Gastrocnemius medialis (tissue), 4 donors: ENCODE data around the gene RBPMS2. TPM values are rescaled to one million over a fixed set of nuclear protein-coding genes. Genes with fewer than 3 reads are reported as not detected.

Experiments
- ATAC-seq, 2 donors: fragments of 150-250 bp; one replicate each; pipeline ENCODE4 v1.9.1; 2016
- DNase-seq, 2 donors: peaks; one replicate each; pipeline ENCODE4 v3.0.0-alpha.2; 2019
- H3K27ac ChIP-seq, 4 donors: fragments of 200-600 bp; sonication (generic); 1 replicate in 1 of 4; 2 replicates in 3 of 4; pipeline ENCODE4 v1.5.1; 2016 to 2018; ENCODE audit warnings: mild to moderate bottlenecking in 2 of 4, moderate library complexity in 1 of 4
- H3K27me3 ChIP-seq, 3 donors: fragments of 200-600 bp; sonication (generic) in 2 of 3; 1 replicate in 1 of 3; 2 replicates in 2 of 3; pipeline versions ENCODE4 v1.5.1 to v1.6.0; 2016 to 2019; ENCODE audit warnings: mild to moderate bottlenecking in 1 of 3, moderate library complexity in 1 of 3
- H3K36me3 ChIP-seq, 2 donors: fragments of 200-600 bp; sonication (generic) in 1 of 2; one replicate each; pipeline ENCODE4 v1.5.1; 2017 to 2018
- H3K4me1 ChIP-seq, 2 donors: fragments of 200-600 bp; sonication (generic) in 1 of 2; one replicate each; pipeline ENCODE4 v1.5.1; 2016 to 2017; ENCODE audit warnings: mild to moderate bottlenecking in 2 of 2
- H3K4me3 ChIP-seq, 4 donors: fragments of 200-600 bp; sonication (generic) in 3 of 4; 1 replicate in 1 of 4; 2 replicates in 3 of 4; pipeline ENCODE4 v1.5.1; 2016 to 2019; ENCODE audit warnings: mild to moderate bottlenecking in 2 of 4
- H3K9me3 ChIP-seq, 3 donors: fragments of 200-600 bp; sonication (generic) in 2 of 3; 1 replicate in 1 of 3; 2 replicates in 2 of 3; pipeline ENCODE4 v1.5.1; 2016 to 2019
- CTCF ChIP-seq, 5 experiments: fragments of 450-650 bp in 3 of 5; fragments of 200-600 bp in 2 of 5; sonication (generic) in 2 of 5; IDR thresholded peaks in 4 of 5; conservative IDR thresholded peaks in 1 of 5; 1 replicate in 4 of 5; 2 replicates in 1 of 5; pipeline ENCODE4 v1.5.1; 2016 to 2019; ENCODE audit warnings: antibody characterized with exemption in 5 of 5, mild to moderate bottlenecking in 3 of 5, moderate library complexity in 3 of 5
- POLR2A ChIP-seq, 2 donors: fragments of 450-650 bp; IDR thresholded peaks; one replicate each; pipeline ENCODE4 v1.6.1; 2017; ENCODE audit warnings: antibody characterized with exemption in 2 of 2, mild to moderate bottlenecking in 2 of 2, moderate library complexity in 2 of 2
- in situ Hi-C, 4 donors: fragments of 200-750 bp; cut with MboI; loops; one replicate each; pipeline versions ENCODE4 v1.15.0 to v1.8.0; 2017; ENCODE audit warnings: low sequenced_read_pairs in 4 of 4
- intact Hi-C: fragments of 100-400 bp; cut with DNase I; formaldehyde crosslinking; loops from one replicate; pipeline ENCODE4 v1.15.1; 2023; ENCODE audit warnings: low total_unique reads
- total RNA-seq, 4 donors: library from RNA; depleted of rRNA; stranded (reverse); fragments of >200 nt; gene quantifications; one replicate each; pipeline versions ENCODE4 v1.1.0 to v1.2.3, GENCODE V29; 2016

The RBPMS2 gene
- total RNA-seq, 4 donors from 2014 or later: 0.11 to 0.61 (median 0.35) TPM

GRCh38 chr15:64774037-64774628, 1.3 kb downstream of the RBPMS2 start:
- intact Hi-C loops (no loop called here), in situ Hi-C loops (no loop called here)
- no peak for ATAC-seq
- no peak for DNase-seq
- no peaks in the 10 kb centered on the region for H3K9me3 ChIP-seq
- H3K27me3 ChIP-seq: peaks cover 8 to 13% (median 9%) of the 10 kb centered on the region in 3 donors
- peak overlapping the region; percentile 8 to 64 (median 33) for H3K27ac ChIP-seq
- H3K4me1 ChIP-seq: peaks cover 0 to 3% of the 10 kb centered on the region in 2 donors
- TF ChIP-seq POLR2A (IDR thresholded peaks at IDR 0.05): no peak
- no peak for TF ChIP-seq CTCF (IDR thresholded peaks at IDR 0.05 in 4 of 5, conservative IDR thresholded peaks at IDR 0.05 in 1 of 5)
- peak overlapping the region in 3 of 4 donors; percentile 20 to 61 (median 58) for H3K4me3 ChIP-seq
- H3K36me3 ChIP-seq: no peaks in the 10 kb centered on the region

- in situ Hi-C loops: no loop called here
These were observed 1.8 kb downstream of the RBPMS2 start for GRCh38 chr15:64773606-64774005.

GRCh38 chr15:64772964-64773363, 2.4 kb downstream of the RBPMS2 start:
- Histone ChIP-seq H3K4me3 (no peak overlapping the region), H3K27ac (peak overlapping the region in 1 of 4 donors; percentile 64), H3K27me3 (peaks cover 8 to 13% (median 9%) of the 10 kb centered on the region in 3 donors), H3K4me1 (peaks cover 0 to 3% of the 10 kb centered on the region in 2 donors), H3K36me3 (no peaks in the 10 kb centered on the region), H3K9me3 (no peaks in the 10 kb centered on the region)
- intact Hi-C loops: no loop called here
- in situ Hi-C loops: no loop called here
- DNase-seq (no peak), ATAC-seq (no peak)
- no peak for TF ChIP-seq CTCF (IDR thresholded peaks at IDR 0.05 in 4 of 5, conservative IDR thresholded peaks at IDR 0.05 in 1 of 5)
- TF ChIP-seq POLR2A (IDR thresholded peaks at IDR 0.05): no peak

More at GRCh38 chr15:64773606-64774005, 1.8 kb downstream of the RBPMS2 start:
- no peak for ATAC-seq
- intact Hi-C loops: no loop called here
- Histone ChIP-seq H3K4me1 (peaks cover 0 to 3% of the 10 kb centered on the region in 2 donors), H3K9me3 (no peaks in the 10 kb centered on the region), H3K36me3 (no peaks in the 10 kb centered on the region), H3K27ac (peak overlapping the region in 3 of 4 donors; percentile 8 to 64 (median 25)), H3K4me3 (peak overlapping the region in 2 of 4 donors; percentile 20 to 58), H3K27me3 (peaks cover 8 to 13% (median 9%) of the 10 kb centered on the region in 3 donors)
- DNase-seq: no peak
- no peak for TF ChIP-seq CTCF (IDR thresholded peaks at IDR 0.05 in 4 of 5, conservative IDR thresholded peaks at IDR 0.05 in 1 of 5)

GRCh38 chr15:64772488-64772887, 2.9 kb downstream of the RBPMS2 start:
- no peak for TF ChIP-seq CTCF (IDR thresholded peaks at IDR 0.05 in 4 of 5, conservative IDR thresholded peaks at IDR 0.05 in 1 of 5)
- no peak for TF ChIP-seq POLR2A (IDR thresholded peaks at IDR 0.05)
- H3K4me1 ChIP-seq: peaks cover 0 to 3% of the 10 kb centered on the region in 2 donors
- H3K27me3 ChIP-seq: peaks cover 8 to 13% (median 9%) of the 10 kb centered on the region in 3 donors
- no peak for ATAC-seq
- H3K9me3 ChIP-seq: no peaks in the 10 kb centered on the region
- DNase-seq: no peak
- no peaks in the 10 kb centered on the region for H3K36me3 ChIP-seq
- in situ Hi-C loops (no loop called here), intact Hi-C loops (no loop called here)
- no peak overlapping the region for H3K4me3 ChIP-seq
- H3K27ac ChIP-seq: no peak overlapping the region
